SU-DHL-6 (cell line): ENCODE results near the gene CRYBG1.

ENCODE experiments used
- H2AFZ ChIP-seq: fragments of 200-600 bp; sonication (generic); 2 replicates; pipeline ENCODE4 v1.6.1; 2014; ENCODE audit warnings: low read depth, mild to moderate bottlenecking, moderate library complexity, mixed read lengths, antibody characterized with exemption, low read length; ENCODE audit not compliant: severe bottlenecking
- H3F3A ChIP-seq: fragments of 200-600 bp; shearing (Covaris generic); 2 replicates; pipeline ENCODE4 v1.6.0; 2016; ENCODE audit warnings: antibody characterized with exemption, mild to moderate bottlenecking; ENCODE audit not compliant: insufficient read depth
- H3K27ac ChIP-seq: fragments of 200-600 bp; sonication (generic); 2 replicates; pipeline ENCODE4 v1.5.1; 2016; ENCODE audit warnings: low read depth, mild to moderate bottlenecking, low read length, moderate library complexity, mixed read lengths
- H3K27me3 ChIP-seq: fragments of 200-600 bp; sonication (generic), shearing (Covaris generic); 2 replicates; pipeline ENCODE4 v1.6.0; 2014; ENCODE audit warnings: mild to moderate bottlenecking, low read length
- H3K36me3 ChIP-seq: fragments of 200-600 bp; sonication (generic); 2 replicates; pipeline ENCODE4 v1.6.1; 2014; ENCODE audit warnings: mild to moderate bottlenecking, low read length, mixed read lengths
- H3K4me2 ChIP-seq: fragments of 300-600, 200-600 bp; shearing (Covaris generic), sonication (generic); 2 replicates; pipeline ENCODE4 v1.6.0; 2014; ENCODE audit warnings: low read length, low read depth, mild to moderate bottlenecking; ENCODE audit not compliant: poor library complexity, severe bottlenecking
- H3K4me3 ChIP-seq: fragments of 200-600 bp; sonication (generic); 2 replicates; pipeline ENCODE4 v1.5.1; 2014; ENCODE audit warnings: antibody characterized with exemption, low read length, mild to moderate bottlenecking, mixed read lengths; ENCODE audit not compliant: insufficient read depth, poor library complexity, severe bottlenecking
- H3K79me2 ChIP-seq: fragments of 200-600 bp; sonication (generic); 2 replicates; pipeline ENCODE4 v1.6.1; 2014; ENCODE audit warnings: mild to moderate bottlenecking, low read length, moderate library complexity; ENCODE audit not compliant: insufficient read depth
- H3K9ac ChIP-seq: fragments of 200-600 bp; sonication (generic); 2 replicates; pipeline ENCODE4 v1.7.0; 2014; ENCODE audit warnings: mild to moderate bottlenecking, low read length
- H3K9me2 ChIP-seq: fragments of 200-600 bp; sonication (generic); replicated peaks from 2 replicates; pipeline ENCODE4 v1.6.1; 2014; ENCODE audit warnings: low read length; ENCODE audit not compliant: insufficient read depth
- H3K9me3 ChIP-seq: fragments of 200-600 bp; sonication (generic); 2 replicates; pipeline ENCODE4 v1.6.1; 2014; ENCODE audit warnings: low read length, mixed read lengths; ENCODE audit not compliant: insufficient read depth
- H4K20me1 ChIP-seq: fragments of 200-600 bp; sonication (generic); 2 replicates; pipeline ENCODE4 v1.6.1; 2014; ENCODE audit warnings: low read depth, mild to moderate bottlenecking, antibody characterized with exemption, low read length, moderate library complexity, mixed read lengths
- EZH2phosphoT487 ChIP-seq: fragments of 200-600 bp; sonication (generic), shearing (Covaris generic); conservative IDR thresholded peaks from 2 replicates; pipeline ENCODE4 v1.6.1; 2018; ENCODE audit warnings: mild to moderate bottlenecking, antibody characterized with exemption, low read length, moderate library complexity, mixed read lengths
- TF ChIP-seq, protein P1 (sequence below): fragments of 200-600 bp; sonication (generic); IDR thresholded peaks from one replicate; pipeline ENCODE4 v1.5.1; 2017; ENCODE audit warnings: antibody characterized with exemption, mild to moderate bottlenecking, low read length, moderate library complexity; ENCODE audit not compliant: insufficient read depth, poor library complexity, severe bottlenecking

CRYBG1 gene

GRCh38 chr6:106530502-106530901 lies 170.0 kb downstream of the CRYBG1 start:
- Histone ChIP-seq H3K79me2 (peaks cover 16% of the 10 kb centered on the region; the same call in 1 of the 2 replicates), H3K9me3 (no peaks in the 10 kb centered on the region), H3K9ac (no peak overlapping the region), H3K4me2 (no peak overlapping the region), H3K36me3 (peaks cover 75% of the 10 kb centered on the region), H3K4me3 (no peak overlapping the region), H3K9me2 (no peaks in the 10 kb centered on the region), H3K27ac (no peak overlapping the region), H3F3A (peaks cover 27% of the 10 kb centered on the region), H4K20me1 (no peaks in the 10 kb centered on the region), H2AFZ (no peak overlapping the region), H3K27me3 (no peaks in the 10 kb centered on the region)
- TF ChIP-seq EZH2phosphoT487: no peak
- TF ChIP-seq, protein P1, sequence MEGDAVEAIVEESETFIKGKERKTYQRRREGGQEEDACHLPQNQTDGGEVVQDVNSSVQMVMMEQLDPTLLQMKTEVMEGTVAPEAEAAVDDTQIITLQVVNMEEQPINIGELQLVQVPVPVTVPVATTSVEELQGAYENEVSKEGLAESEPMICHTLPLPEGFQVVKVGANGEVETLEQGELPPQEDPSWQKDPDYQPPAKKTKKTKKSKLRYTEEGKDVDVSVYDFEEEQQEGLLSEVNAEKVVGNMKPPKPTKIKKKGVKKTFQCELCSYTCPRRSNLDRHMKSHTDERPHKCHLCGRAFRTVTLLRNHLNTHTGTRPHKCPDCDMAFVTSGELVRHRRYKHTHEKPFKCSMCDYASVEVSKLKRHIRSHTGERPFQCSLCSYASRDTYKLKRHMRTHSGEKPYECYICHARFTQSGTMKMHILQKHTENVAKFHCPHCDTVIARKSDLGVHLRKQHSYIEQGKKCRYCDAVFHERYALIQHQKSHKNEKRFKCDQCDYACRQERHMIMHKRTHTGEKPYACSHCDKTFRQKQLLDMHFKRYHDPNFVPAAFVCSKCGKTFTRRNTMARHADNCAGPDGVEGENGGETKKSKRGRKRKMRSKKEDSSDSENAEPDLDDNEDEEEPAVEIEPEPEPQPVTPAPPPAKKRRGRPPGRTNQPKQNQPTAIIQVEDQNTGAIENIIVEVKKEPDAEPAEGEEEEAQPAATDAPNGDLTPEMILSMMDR: no peak

GRCh38 chr6:106533054-106533453 lies 172.5 kb downstream of the CRYBG1 start:
- H3F3A ChIP-seq: peaks cover 4% of the 10 kb centered on the region; the same call in 1 of the 2 replicates
- H3K27me3 ChIP-seq: no peaks in the 10 kb centered on the region
- no peaks in the 10 kb centered on the region for H3K9me3 ChIP-seq
- H3K36me3 ChIP-seq: peaks cover 64% of the 10 kb centered on the region
- no peak overlapping the region for H3K9ac ChIP-seq
- no peak overlapping the region for H3K4me3 ChIP-seq
- TF ChIP-seq EZH2phosphoT487: no peak
- TF ChIP-seq, protein P1: no peak
- no peak overlapping the region for H3K4me2 ChIP-seq
- H3K9me2 ChIP-seq: no peaks in the 10 kb centered on the region
- H3K79me2 ChIP-seq: peaks cover 5% of the 10 kb centered on the region; the same call in 1 of the 2 replicates
- H3K27ac ChIP-seq: no peak overlapping the region
- H2AFZ ChIP-seq: no peak overlapping the region
- H4K20me1 ChIP-seq: no peaks in the 10 kb centered on the region

- Histone ChIP-seq H3K36me3 (peaks cover 59% of the 10 kb centered on the region), H3K27me3 (no peaks in the 10 kb centered on the region), H3K27ac (no peak overlapping the region), H4K20me1 (no peaks in the 10 kb centered on the region), H3K4me3 (no peak overlapping the region), H3K79me2 (peaks cover 5% of the 10 kb centered on the region; the same call in 1 of the 2 replicates), H3K9ac (no peak overlapping the region), H3K9me2 (no peaks in the 10 kb centered on the region), H3K9me3 (no peaks in the 10 kb centered on the region), H2AFZ (no peak overlapping the region), H3F3A (peaks cover 4% of the 10 kb centered on the region; the same call in 1 of the 2 replicates), H3K4me2 (no peak overlapping the region)
- no peak for TF ChIP-seq EZH2phosphoT487
- TF ChIP-seq, protein P1: no peak
Measured at GRCh38 chr6:106534004-106534403, 173.5 kb downstream of the CRYBG1 start.
